Stimulated activated CD4-positive, alpha-beta T cell treated with anti-CD3 and anti-CD28 coated beads, Interleukin-1b, Interleukin-23, amount 100 ng/mL, for 1 hour (primary cell): ENCODE data around the gene FAM89B.

ENCODE experiments used
- DNase-seq, 2 donors: peaks; one replicate each; pipeline ENCODE4 v3.0.0-alpha.2; 2020; ENCODE audit warnings: low read depth in 2 of 2

FAM89B gene

GRCh38 chr11:65573391-65574079, 1.2 kb downstream of the FAM89B start:
- no peak for DNase-seq

- peak; percentile 65 to 75 for DNase-seq
These were observed 1.9 kb downstream of the FAM89B start for GRCh38 chr11:65574109-65574810.

- no peak for DNase-seq
These were observed 2.7 kb downstream of the FAM89B start for GRCh38 chr11:65574811-65575567.

- DNase-seq = peak in 1 of 2 donors; percentile 68
These were observed 3.4 kb downstream of the FAM89B start, which contains the start of gene EHBP1L1 for GRCh38 chr11:65575568-65576231. TSS of gene EHBP1L1 (plus strand) at chr11:65576053. CDS start at chr11:65576303, 250 bp downstream.

- no peak for DNase-seq
These were observed 4.0 kb downstream of the FAM89B start for GRCh38 chr11:65576232-65576866.

- no peak for DNase-seq
These were observed 4.8 kb downstream of the FAM89B start for GRCh38 chr11:65576867-65577755.

- DNase-seq = no peak
These were observed 5.4 kb downstream of the FAM89B start for GRCh38 chr11:65577756-65578109.

- no peak for DNase-seq
These were observed 5.8 kb downstream of the FAM89B start for GRCh38 chr11:65578134-65578533.

- DNase-seq = no peak
These were observed 6.3 kb downstream of the FAM89B start for GRCh38 chr11:65578667-65579066.

GRCh38 chr11:65579291-65579690, 7.0 kb downstream of the FAM89B start:
- DNase-seq = no peak

- DNase-seq = no peak
These were observed 7.8 kb downstream of the FAM89B start for GRCh38 chr11:65580031-65580692.

GRCh38 chr11:65580756-65581155, 8.4 kb downstream of the FAM89B start:
- no peak for DNase-seq

GRCh38 chr11:65581928-65582327, 9.6 kb downstream of the FAM89B start:
- DNase-seq = no peak

- no peak for DNase-seq
These were observed 11.3 kb downstream of the FAM89B start for GRCh38 chr11:65583589-65583988.

GRCh38 chr11:65584106-65584505, 11.8 kb downstream of the FAM89B start:
- DNase-seq = no peak

- DNase-seq = no peak
These were observed 12.4 kb downstream of the FAM89B start for GRCh38 chr11:65584723-65585171.

GRCh38 chr11:65585396-65586246, 13.3 kb downstream of the FAM89B start:
- no peak for DNase-seq

GRCh38 chr11:65586247-65586630, 13.9 kb downstream of the FAM89B start:
- no peak for DNase-seq

- DNase-seq = no peak
These were observed 14.3 kb downstream of the FAM89B start for GRCh38 chr11:65586676-65587075.
